ENCODE results near the gene IMP4. TPM values are rescaled to one million over a fixed set of nuclear protein-coding genes. Genes with fewer than 3 reads are reported as not detected.

IMP4 gene
- total RNA-seq, 1 donor from 2014 or later, result 37.5 TPM

DNA sequence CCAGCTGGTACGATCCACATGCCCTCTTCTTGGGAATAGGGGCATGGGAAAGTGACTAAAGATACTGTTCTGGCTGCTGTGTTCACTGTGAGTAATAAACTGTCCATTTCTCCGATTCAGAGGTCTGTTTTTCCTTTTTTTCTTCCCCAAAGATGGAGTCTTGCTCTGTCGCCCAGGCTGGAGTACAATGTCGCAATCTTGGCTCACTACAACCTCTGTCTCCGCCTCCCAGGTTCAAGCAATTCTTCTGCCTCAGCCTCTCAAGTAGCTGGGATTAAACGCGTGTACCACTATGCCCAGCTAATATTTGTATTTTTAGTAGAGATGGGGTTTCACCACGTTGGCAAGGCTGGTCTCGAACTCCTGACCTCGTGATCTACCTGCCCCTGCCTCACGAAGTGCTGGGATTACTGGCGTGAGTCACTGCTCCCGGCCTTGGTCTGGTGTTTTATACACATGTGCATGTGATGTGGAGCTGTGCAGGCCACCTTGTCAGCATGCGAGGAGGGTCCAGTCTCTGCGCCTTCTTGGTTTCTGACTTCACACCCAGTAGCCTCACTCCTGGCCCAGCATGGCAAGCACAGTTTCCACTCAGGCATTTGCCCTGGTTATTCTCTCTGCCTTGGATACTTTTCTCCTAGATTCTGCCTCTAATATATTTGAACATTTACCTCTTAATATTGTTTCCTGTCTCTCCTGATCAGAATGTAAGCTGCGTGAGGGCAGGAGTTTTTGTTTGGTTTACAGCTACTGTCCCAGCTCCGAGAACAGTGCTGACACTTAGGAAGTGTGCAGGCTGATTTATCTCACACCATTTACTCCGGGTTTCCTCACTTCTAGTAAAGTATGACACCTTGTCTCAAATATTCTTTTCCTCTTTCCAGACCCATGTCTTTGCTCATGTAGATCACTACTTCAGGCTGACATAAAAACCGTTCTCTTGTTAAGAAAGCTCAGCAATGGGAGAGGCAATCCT lies 32.9 kb downstream of the IMP4 start:
- no peak for FAIRE-seq

DNA sequence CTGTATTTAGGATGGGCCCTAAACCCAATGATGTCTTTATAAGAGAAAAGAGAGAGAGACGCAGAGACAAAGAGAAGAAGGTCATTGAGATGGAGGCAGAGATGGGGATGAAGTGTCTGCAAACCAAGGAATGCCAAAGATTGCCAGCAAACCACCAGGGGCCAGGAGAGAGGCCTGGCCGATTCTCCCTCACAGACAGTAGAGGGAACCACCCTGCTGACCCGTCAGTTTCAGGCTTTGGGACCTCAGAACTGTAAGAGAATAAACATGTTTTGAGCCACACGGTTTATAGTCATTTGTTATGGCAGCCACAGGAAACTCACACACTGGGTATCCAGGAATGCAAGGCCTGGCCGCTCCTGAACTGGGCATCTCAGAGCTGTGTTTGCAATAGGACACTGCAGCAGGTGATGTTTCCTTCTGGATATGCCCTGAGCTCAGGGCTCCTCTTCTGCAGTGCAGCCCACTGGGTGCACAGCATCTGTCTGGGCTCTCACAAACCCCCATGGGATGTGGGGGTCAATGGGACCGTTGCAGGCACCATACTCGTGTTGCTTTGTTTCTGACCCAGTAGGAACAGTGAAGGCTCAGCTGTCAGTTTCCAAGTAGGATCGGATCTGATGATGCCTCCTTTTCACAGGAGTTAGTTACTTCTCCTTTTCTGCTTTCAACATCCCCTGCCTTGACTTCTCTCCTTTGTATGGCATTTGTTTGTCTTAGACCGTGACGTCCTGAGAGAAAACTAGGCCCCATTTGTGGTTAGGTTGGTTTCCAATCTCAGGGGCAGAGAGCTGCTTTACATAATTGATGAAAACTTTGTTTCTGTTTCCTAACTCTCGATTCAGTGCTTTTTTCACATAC lies 34.0 kb downstream of the IMP4 start:
- no peak for DNase-seq (ENCODE audit: low spot score in 2 of 2)
- FAIRE-seq, result no peak

More for the DNA sequence above, 32.9 kb downstream of the IMP4 start:
- DNase-seq (ENCODE audit: low spot score in 2 of 2), result no peak

- no peak for FAIRE-seq
Observed at GRCh38 chr2:130377491-130377890, 34.8 kb downstream of the IMP4 start.

DNA sequence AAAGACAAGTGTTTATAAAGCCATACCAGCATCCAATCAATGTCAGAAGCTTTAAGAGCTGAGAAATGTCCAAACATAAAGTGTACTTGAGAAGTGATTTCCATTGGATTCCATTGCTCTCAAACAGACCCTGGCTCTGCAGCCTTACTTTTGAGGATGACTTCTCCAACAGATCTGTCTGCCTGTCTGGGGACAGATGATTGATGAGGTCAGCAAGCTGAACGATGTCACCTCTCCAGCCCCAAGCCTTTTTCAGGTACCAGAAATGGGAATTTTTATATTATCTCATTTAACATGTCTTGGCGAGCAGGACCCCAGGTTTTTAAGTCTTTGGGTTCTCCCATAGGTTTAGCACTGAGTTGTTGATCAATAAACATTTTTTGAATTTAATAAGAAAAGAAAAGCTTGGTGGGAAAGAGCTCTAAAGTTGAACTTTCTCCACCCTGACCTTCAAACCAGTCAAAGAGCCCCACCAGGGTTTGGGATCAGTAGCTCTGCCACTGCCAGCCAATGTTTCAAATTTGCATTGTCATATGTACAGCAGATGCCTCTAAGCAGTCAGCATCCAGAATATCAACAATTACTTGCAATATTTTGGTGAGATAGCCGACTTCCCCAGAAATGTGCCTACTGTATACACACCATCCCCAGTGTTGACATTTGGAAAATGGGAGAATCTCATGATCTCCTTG lies 35.7 kb downstream of the IMP4 start:
- no peak for FAIRE-seq
- DNase-seq (ENCODE audit: low spot score in 2 of 2), result no peak

More at GRCh38 chr2:130377491-130377890, 34.8 kb downstream of the IMP4 start:
- no peak for DNase-seq (ENCODE audit: low spot score in 2 of 2)

DNA sequence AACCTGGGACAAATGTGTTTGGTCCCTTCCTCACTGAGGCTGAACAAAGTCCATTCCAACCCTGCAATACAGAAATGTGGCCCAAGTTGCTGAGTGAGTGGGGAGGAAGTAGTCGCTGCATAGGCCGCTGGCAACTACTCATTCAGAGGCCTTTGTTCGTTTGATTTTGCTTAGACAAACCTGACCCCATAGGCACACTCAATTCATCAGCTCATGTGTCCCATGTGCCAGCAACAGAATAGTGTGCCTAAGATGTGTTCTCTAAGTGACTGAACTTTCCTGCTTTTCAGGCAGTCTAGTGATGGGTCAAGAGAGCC lies 36.2 kb downstream of the IMP4 start:
- FAIRE-seq, result no peak
- DNase-seq (ENCODE audit: low spot score in 2 of 2), result no peak

- FAIRE-seq (no peak), DNase-seq (ENCODE audit: low spot score in 2 of 2) (no peak)
Observed at GRCh38 chr2:130380096-130380934, 37.6 kb downstream of the IMP4 start.

DNA sequence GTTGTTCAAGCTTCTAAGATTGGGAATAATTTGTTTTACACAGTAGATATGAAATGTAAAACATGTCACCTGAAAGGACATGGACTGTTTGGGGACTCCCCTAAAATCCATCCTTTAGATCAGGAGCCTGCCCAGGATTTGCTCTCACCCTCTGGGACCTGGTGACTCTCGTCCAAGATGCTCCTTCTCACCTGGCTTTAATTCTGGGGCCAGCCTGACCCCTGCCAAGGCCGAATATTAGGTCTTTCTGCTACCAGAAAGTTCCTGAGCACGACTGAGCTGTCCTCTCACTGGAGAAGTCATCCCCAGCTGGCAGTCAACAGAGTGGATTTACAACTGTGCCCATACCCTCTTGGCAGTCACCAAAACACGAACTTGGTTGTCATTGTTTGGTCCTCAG lies 38.4 kb downstream of the IMP4 start:
- FAIRE-seq (no peak), DNase-seq (ENCODE audit: low spot score in 2 of 2) (no peak)

DNA sequence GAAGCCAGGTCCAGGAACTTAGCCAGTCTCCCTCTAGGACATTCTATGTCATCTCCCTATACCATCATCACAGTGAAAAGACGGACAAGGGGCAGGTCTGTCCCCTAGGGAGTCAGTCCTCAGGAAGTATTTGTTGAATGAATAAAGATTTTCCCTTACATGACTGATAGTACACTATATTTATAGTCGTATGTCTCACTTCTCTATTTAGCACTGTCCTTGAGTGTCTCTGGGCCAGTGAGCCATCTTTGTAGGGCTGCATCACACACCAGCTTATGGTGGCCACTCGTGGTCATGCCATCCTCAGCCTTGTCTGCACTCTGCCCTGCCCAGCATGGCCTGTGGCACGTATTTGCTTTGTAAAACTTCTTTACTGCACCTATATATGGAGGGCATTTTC lies 38.9 kb downstream of the IMP4 start:
- DNase-seq (ENCODE audit: low spot score in 2 of 2), result no peak

DNA sequence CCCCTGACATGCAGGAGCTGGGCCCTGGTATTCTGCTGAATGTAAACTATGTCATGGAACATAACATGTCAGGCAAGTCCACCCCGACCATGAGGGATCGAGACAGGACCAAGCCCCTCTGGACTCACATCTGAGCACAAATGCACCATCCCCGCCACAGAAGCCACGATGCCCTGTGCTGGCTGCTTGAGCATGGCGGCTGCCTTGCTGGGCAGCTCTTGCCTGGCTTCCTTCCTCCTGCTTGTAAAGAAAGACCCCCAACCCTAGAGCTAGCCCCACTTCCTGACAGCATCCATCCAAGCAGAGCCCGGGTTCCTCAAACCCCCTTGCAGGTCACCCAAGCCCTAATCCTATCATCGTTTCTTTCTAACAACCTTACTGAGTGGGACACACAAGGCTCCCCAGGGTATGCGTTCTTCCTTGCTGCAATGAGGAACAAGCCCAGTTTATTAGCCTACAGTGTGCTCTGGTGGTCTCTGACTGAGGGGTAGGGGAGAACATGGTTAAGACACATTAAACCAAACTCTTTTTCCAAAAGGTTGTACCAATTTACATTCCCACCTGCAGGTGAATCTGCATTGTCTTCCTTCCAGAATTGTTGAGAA lies 39.7 kb downstream of the IMP4 start:
- FAIRE-seq, result no peak
- no peak for DNase-seq (ENCODE audit: low spot score in 2 of 2)

More for the DNA sequence above, 38.9 kb downstream of the IMP4 start:
- no peak for FAIRE-seq

DNA sequence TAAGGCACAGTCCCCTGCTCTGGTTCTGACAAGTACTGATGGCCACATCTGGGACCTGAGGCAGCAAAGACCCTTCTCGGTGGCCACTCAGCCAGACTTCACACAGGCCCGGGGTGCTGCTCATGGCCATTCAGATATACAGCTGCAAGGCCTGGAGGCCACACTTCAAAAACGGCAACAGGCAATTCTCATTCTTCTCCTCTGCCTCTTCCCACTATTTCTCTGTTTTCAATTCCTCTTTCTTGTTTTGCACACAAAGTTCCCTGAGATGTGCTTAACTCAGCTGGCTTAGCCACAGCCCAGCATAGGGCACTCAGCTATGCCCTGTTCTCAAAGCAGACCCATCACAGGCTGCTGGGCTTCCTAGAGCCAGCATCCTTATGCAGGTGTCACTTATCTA lies 43.0 kb downstream of the IMP4 start:
- FAIRE-seq (no peak), DNase-seq (ENCODE audit: low spot score in 2 of 2) (no peak)

DNA sequence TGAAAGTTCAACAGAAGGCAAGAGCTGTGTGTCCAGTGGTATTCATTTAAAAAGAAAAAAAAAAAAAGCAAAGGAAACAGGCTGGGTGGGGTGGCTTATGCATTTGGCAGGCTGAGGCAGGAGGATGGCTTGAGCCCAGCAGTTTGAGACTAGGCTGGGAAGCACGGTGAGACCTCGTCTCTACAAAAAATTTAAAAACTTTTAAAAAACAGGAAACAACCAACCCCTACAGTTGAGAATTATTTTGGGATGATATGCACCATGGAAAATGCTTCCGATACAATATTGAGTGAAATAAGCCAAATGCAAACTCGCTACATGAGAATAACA lies 44.3 kb downstream of the IMP4 start:
- FAIRE-seq (no peak), DNase-seq (ENCODE audit: low spot score in 2 of 2) (no peak)

- DNase-seq (ENCODE audit: low spot score in 2 of 2), result no peak
- FAIRE-seq, result no peak
Observed at GRCh38 chr2:130387804-130388203, 45.1 kb downstream of the IMP4 start.

GRCh38 chr2:130388221-130388907 lies 45.7 kb downstream of the IMP4 start:
- FAIRE-seq, result no peak
- no peak for DNase-seq (ENCODE audit: low spot score in 2 of 2)

DNA sequence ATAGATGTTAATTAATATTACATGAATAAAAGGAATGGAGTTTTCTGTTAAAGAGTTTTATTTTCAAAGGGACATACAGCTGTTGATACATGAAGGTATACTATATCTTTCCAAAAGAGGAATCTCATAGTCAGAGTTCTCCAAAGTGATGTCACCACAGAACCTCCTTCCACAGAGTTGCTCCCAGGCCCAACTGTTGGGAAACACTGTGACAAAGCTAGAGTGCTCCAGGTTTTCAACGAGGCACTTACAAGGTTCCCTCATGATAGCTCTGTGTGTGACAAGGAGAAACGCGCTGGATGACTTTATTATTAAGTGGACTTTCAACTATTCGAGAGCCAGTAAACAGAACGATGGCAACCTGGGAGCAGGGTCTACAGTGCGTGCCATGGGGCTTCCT lies 46.7 kb downstream of the IMP4 start:
- no peak for FAIRE-seq

GRCh38 chr2:130389783-130390182 lies 47.1 kb downstream of the IMP4 start:
- DNase-seq (ENCODE audit: low spot score in 2 of 2) (no peak), FAIRE-seq (no peak)

More for the DNA sequence above, 46.7 kb downstream of the IMP4 start:
- DNase-seq (ENCODE audit: low spot score in 2 of 2), result no peak

GRCh38 chr2:130390460-130391057 lies 47.9 kb downstream of the IMP4 start:
- DNase-seq (ENCODE audit: low spot score in 2 of 2) (no peak), FAIRE-seq (no peak)

DNA sequence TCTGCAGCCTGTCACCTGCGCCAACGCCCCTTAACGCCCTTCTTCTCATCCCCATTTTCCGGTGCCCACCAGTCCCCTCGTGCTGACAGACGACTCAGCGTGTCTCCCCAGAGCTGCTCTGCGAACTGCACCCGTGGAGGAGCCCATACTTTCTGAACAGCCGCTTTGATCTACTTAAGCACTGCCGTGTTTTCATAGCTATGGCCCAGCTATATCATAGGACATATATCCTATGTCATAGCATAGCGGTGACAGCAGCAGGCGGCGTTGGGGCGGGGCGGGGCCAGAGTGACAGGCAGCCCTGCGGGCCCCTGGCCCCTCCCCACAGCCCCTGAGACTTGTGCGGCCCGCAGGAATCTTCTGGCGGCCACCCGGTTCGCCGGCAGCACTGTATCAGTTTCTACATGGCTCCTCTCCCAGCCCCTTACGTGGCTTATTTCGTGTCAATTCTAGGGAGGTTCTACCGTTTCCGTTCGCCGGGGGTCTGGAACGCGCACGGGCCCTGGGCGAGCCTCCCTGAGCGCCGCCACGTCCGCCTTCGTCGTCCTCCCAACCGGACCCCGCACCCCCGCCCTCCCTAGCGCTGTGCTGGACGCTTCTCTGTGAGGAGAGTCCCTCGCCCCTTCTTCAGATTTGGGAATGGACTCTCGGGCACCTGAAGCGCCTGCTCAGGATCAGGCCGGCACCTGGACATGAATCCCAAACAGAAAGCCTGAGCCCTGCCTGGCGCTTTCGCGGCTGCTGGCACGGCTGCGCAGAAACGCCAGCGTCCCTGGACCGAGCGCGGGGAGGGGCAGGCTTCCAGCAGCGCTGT lies 48.6 kb downstream of the IMP4 start:
- DNase-seq (ENCODE audit: low spot score in 2 of 2) (peak; percentile 49 to 69), FAIRE-seq (no peak)
